HG02973 (cell line): ENCODE results near the gene STAT3.
"Not testable (repeated sequence)": the region's sequence is repeated elsewhere in the genome, so short reads cannot be mapped to it uniquely, and the experiment has no call there.

Source experiments
- ATAC-seq: cut with Tn5 transposase; IDR thresholded peaks from one replicate; pipeline ENCODE4 v1.9.1; 2021; ENCODE audit warnings: moderate library complexity; ENCODE audit not compliant: unreplicated experiment

The STAT3 gene

GRCh38 chr17:42317967-42318366, 70.3 kb downstream of the STAT3 start:
- not testable (repeated sequence) for ATAC-seq

DNA sequence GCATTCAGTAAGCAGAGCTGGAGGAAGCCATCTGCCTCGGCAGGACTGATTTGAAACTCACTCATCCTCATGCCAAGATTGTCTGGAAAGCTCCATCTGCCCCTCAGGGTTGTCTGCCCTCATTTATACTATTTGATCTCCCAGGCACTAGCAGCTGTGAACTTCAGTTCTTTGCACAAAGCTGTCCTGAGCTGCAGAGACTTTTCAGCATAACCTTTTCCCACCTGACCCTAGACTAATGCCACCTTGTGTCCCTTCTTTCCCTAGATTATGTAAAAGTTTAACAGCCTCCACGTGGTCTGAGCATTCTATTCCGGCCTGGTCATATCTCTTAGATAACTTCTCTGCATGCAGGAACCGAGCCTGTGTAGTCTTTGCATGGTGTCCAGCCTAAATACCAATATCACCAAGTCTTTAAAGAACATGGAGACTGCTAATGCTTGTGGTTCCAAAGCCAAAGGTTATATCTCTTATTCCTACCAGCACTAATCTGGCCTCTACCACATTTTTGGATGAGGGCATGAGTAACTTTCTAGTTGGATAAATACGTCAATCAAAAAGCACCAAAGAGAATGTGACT, 70.9 kb downstream of the STAT3 start:
- ATAC-seq, result no peak

DNA sequence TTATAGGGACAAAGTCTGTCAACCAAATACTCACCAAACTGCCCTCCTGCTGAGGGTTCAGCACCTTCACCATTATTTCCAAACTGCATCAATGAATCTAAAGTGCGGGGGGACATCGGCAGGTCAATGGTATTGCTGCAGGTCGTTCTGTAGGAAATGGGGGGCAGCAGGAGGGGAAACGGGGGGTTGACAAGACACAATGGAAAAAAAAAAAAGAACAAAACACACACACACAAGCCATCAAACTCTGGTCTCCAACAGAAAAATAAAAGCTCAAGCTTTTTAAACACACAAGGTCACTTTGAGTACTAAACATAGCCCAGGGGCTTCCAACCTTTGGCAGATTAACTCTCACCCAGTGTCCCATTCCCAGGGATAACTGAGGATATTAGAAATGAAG, 71.5 kb downstream of the STAT3 start:
- no peak for ATAC-seq

GRCh38 chr17:42315402-42316156, 72.7 kb downstream of the STAT3 start:
- ATAC-seq, result no peak

- no peak for ATAC-seq
Measured at GRCh38 chr17:42313773-42314566, 74.3 kb downstream of the STAT3 start.

DNA sequence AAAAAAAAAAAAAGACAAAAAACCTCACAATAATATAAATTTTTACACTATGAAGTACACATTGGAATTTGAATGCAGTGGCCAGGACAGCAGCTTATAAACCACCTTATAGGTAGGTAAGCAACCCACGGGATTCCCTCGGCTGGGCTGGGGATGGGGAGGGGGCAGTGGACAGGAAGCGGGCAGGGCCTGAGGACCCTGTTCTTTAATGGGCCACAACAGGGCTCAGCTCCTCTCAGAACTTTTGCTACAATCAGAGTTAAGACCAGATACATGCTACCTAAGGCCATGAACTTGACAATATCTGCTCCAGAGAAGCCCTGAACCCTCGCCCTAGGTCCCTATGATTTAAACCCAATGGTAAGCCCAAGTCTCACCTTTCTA, 74.9 kb downstream of the STAT3 start:
- ATAC-seq, result no peak

GRCh38 chr17:42312285-42313130, 75.7 kb downstream of the STAT3 start:
- no peak for ATAC-seq

GRCh38 chr17:42312035-42312284, 76.3 kb downstream of the STAT3 start:
- ATAC-seq, result no peak

DNA sequence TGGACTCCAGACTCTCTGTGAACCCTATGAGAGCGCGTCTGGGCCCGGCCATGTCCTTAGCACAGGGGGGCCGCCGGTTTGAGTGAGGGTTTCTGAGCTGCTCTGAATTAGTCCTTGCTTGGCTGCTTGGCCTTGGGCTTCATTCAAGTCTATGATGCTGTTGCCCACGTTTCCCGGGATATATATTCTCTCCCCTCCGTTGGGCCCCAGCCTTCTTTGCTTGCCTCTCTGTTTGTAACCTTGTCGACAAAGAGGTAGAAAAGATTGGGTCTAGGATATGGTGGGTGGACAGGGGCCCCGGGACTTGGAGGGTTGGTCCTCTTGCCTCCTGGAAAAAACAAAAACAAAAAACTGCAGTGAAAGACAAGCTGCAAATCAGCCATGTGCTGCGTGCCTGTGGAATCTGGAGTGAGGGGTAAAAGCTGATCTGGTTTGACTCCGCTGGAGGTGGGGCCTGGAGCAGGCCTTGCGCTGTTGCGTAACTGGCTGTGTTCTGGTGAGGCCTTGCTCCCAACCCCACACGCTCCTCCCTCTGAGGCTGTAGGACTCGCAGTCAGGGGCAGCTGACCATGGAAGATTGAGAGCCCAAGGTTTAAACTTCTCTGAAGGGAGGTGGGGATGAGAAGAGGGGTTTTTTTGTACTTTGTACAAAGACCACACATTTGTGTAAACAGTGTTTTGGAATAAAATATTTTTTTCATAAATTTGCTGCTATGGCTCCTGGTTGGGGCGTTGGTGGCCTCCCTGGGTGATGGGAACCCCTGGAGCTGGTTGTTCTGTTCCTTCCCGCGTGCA, 76.8 kb downstream of the STAT3 start:
- ATAC-seq, result no peak

GRCh38 chr17:42310787-42311215, 77.4 kb downstream of the STAT3 start:
- no peak for ATAC-seq

GRCh38 chr17:42309986-42310786, 78.1 kb downstream of the STAT3 start:
- ATAC-seq, result no peak

GRCh38 chr17:42309142-42309541, 79.1 kb downstream of the STAT3 start:
- ATAC-seq, result no peak

DNA sequence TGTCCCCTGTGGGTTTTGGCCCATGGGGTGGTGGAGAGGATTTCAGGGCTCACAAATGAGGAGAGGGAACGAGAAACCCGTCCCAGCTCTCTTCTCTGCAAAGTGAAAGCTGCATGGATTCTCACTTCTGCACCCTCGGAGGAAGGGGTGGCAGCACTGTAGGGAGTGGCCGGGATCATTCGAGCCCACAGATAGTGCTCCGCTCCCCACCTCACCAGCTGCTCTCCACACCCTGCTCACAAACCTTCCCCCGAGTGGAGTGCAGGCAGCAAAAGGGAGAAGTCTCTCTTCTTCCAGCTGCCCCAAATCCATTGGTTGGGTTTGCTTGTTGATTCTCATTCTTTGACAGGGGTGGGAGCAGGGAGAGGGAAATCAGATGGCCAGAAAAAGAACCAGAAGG, 79.8 kb downstream of the STAT3 start:
- no peak for ATAC-seq

- no peak for ATAC-seq
Measured at GRCh38 chr17:42307362-42307927, 80.8 kb downstream of the STAT3 start.

DNA sequence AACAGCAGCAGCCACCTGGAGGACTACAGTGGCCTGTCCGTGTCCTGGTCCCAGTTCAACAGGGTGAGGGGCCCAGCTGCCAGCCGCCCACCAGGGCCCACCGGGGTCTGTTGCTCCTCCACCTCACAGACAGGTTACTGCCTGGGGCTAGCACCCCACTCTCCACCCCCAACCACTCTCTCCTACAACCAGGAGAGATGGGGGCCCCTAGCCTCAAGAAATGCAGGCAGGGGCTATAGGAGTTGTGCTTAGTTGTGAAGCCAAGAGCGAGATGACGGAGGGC, 81.9 kb downstream of the STAT3 start:
- no peak for ATAC-seq

- no peak for ATAC-seq
Measured at GRCh38 chr17:42305543-42306384, 82.5 kb downstream of the STAT3 start.

- ATAC-seq, result not testable (repeated sequence)
Measured at GRCh38 chr17:42305031-42305330, 83.3 kb downstream of the STAT3 start.

DNA sequence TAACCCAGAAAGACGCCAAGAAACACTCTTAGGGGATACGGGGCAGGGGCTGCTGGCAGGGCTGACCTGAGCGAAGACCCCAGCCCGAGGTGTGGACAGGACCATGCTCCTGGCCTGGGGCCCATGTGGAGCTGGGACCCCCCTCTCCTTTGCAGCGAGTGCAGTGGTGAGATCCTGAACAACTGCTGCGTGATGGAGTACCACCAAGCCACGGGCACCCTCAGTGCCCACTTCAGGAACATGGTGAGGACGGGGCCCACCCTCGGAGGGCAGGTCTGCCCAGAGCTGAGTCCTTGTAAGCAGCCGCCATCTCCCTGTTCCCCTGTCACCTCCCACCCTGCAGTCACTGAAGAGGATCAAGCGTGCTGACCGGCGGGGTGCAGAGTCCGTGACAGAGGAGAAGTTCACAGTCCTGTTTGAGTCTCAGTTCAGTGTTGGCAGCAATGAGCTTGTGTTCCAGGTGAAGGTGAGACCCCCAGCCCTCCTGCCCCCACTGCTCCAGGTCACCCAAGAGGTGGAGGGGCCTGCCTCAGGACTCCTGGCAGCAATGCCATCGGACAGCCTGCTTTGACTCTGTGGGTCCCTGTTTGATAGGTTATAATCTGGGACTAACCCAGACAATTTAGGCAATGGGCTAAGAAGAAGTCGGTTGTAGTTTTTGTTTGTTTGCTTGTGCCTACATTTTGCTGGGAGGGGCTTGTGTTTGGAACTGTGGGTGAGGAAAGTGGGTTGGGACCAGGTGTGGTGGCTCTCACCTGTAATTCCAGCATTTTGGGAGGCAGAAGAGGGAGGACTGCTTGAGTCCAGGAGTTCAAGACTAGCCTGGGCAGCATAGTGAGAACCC, 83.8 kb downstream of the STAT3 start:
- no peak for ATAC-seq
